Measurements from ENCODE around the gene GATD1. TPM values are rescaled to one million over a fixed set of nuclear protein-coding genes. Genes with fewer than 3 reads are reported as not detected.

GATD1 gene
- total and polyA plus RNA-seq, 3 donors from 2014 or later, result 64.3 to 84.2 (median 80.9) TPM

- peak overlapping the region; percentile 13 to 76 for H3K4me3 ChIP-seq
- peak; percentile 56 for DNase-seq
- no peaks in the 10 kb centered on the region for H3K27me3 ChIP-seq
- intact Hi-C loops (cut with DNase I; ENCODE audit: low total_unique reads), result no loop called here
- TF ChIP-seq CTCF (IDR thresholded peaks at IDR 0.05) (no peak), POLR2A (IDR thresholded peaks at IDR 0.05) (no peak)
- H3K4me1 ChIP-seq, result peaks cover 27% of the 10 kb centered on the region
- 56 to 60% methylated on average over 12 to 38 of the region's 38 CpGs for WGBS, 2 donors
- H3K27ac ChIP-seq, result peak overlapping the region; percentile 64 to 83
- H3K9me3 ChIP-seq, result no peaks in the 10 kb centered on the region
- H3K36me3 ChIP-seq (ENCODE audit: low read depth, missing control alignments), result no peaks in the 10 kb centered on the region
These were observed 17.7 kb upstream of the GATD1 start for GRCh38 chr11:794766-795633.

- no peaks in the 10 kb centered on the region for H3K36me3 ChIP-seq (ENCODE audit: low read depth, missing control alignments)
These were observed 16.9 kb upstream of the GATD1 start for GRCh38 chr11:794013-794765.

GRCh38 chr11:793556-793955 lies 16.3 kb upstream of the GATD1 start:
- no peak for TF ChIP-seq CTCF (IDR thresholded peaks at IDR 0.05)
- TF ChIP-seq POLR2A (IDR thresholded peaks at IDR 0.05), result no peak
- DNase-seq, result no peak
- H3K4me3 ChIP-seq, result no peak overlapping the region
- no peaks in the 10 kb centered on the region for H3K27me3 ChIP-seq
- peaks cover 26% of the 10 kb centered on the region for H3K4me1 ChIP-seq
- H3K9me3 ChIP-seq, result no peaks in the 10 kb centered on the region
- no peak overlapping the region for H3K27ac ChIP-seq
- H3K36me3 ChIP-seq (ENCODE audit: low read depth, missing control alignments), result no peaks in the 10 kb centered on the region
- intact Hi-C loops (cut with DNase I; ENCODE audit: low total_unique reads), result no loop called here
- whole genome bisulfite sequencing, 2 donors, result 89 to 90% methylated on average over 4 to 7 of the region's 7 CpGs

More at GRCh38 chr11:794013-794765, 16.9 kb upstream of the GATD1 start:
- Histone ChIP-seq H3K27ac (no peak overlapping the region), H3K4me1 (peaks cover 27% of the 10 kb centered on the region), H3K4me3 (no peak overlapping the region), H3K27me3 (no peaks in the 10 kb centered on the region), H3K9me3 (no peaks in the 10 kb centered on the region)
- TF ChIP-seq POLR2A (IDR thresholded peaks at IDR 0.05) (no peak), CTCF (IDR thresholded peaks at IDR 0.05) (no peak)
- 84% methylated on average over 31 of the region's 31 CpGs; no CpG with 5 or more reads in 1 of the 2 donors for WGBS, 2 donors
- no peak for DNase-seq
- intact Hi-C loops (cut with DNase I; ENCODE audit: low total_unique reads), result no loop called here

- 91 to 95% methylated on average over 4 to 12 of the region's 13 CpGs for WGBS, 2 donors
- H3K36me3 ChIP-seq (ENCODE audit: low read depth, missing control alignments), result no peaks in the 10 kb centered on the region
- TF ChIP-seq POLR2A (IDR thresholded peaks at IDR 0.05), result no peak
These were observed 15.6 kb upstream of the GATD1 start for GRCh38 chr11:792873-793272.

GRCh38 chr11:792535-792821 lies 15.2 kb upstream of the GATD1 start:
- Histone ChIP-seq H3K27ac (no peak overlapping the region), H3K4me1 (peaks cover 23% of the 10 kb centered on the region), H3K9me3 (no peaks in the 10 kb centered on the region), H3K4me3 (no peak overlapping the region), H3K36me3 (ENCODE audit: low read depth, missing control alignments) (no peaks in the 10 kb centered on the region), H3K27me3 (no peaks in the 10 kb centered on the region)
- DNase-seq, result no peak
- TF ChIP-seq CTCF (IDR thresholded peaks at IDR 0.05), result no peak
- no peak for TF ChIP-seq POLR2A (IDR thresholded peaks at IDR 0.05)
- WGBS, 2 donors, result 93 to 94% methylated on average over 6 to 13 of the region's 15 CpGs
- intact Hi-C loops (cut with DNase I; ENCODE audit: low total_unique reads), result no loop called here

More at GRCh38 chr11:792873-793272, 15.6 kb upstream of the GATD1 start:
- Histone ChIP-seq H3K27ac (no peak overlapping the region), H3K9me3 (no peaks in the 10 kb centered on the region), H3K4me1 (peaks cover 23% of the 10 kb centered on the region), H3K27me3 (no peaks in the 10 kb centered on the region), H3K4me3 (no peak overlapping the region)
- no peak for DNase-seq
- intact Hi-C loops (cut with DNase I; ENCODE audit: low total_unique reads), result no loop called here

Data from testis (tissue), 3 donors.